AG04449 (cell line): ENCODE results near the gene CSKMT.

ENCODE experiments used
- CTCF ChIA-PET: fragments of 350-600 bp; formaldehyde crosslinking; extraction: SDS; loops from one replicate; lab custom pipeline; 2021; ENCODE audit warnings: antibody characterized with exemption; lab: Yijun Ruan, JAX
- POLR2A ChIA-PET: fragments of 400-600, 350-600 bp; formaldehyde crosslinking; extraction: SDS; loops from one replicate; lab custom pipeline; 2020; ENCODE audit warnings: antibody characterized with exemption, inconsistent platforms; lab: Yijun Ruan, JAX
- DNase-seq: peaks from one replicate; pipeline ENCODE4 v3.0.0-alpha.2; 2010; ENCODE audit warnings: low read depth, low spot score
- H3K4me3 ChIP-seq: 2 replicates; pipeline ENCODE4 v1.5.1; 2011; ENCODE audit warnings: low read depth, mild to moderate bottlenecking, control low read depth, low read length
- TF ChIP-seq, protein P1 (sequence below): IDR thresholded peaks from one replicate; pipeline ENCODE4 v1.5.1; 2011; ENCODE audit warnings: mild to moderate bottlenecking, moderate library complexity, low read length, control low read depth, inconsistent platforms; ENCODE audit not compliant: insufficient read depth; ENCODE audit errors: missing control alignments

CSKMT gene

GRCh38 chr11:62715150-62716130 lies 50.3 kb downstream of the CSKMT start:
- DNase-seq: no peak
- ChIA-PET CTCF (interaction anchor here (0.9 to 1.5 kb wide), 6 partner anchors 9 to 336 kb away, joined by 3 to 5 read pairs (median 3); partner anchors contain the start of gene TMEM179B), POLR2A (interaction anchor here (1.6 kb wide), 1 partner anchor 126 kb away, joined by 5 read pairs; no protein-coding TSS in a partner anchor)
- no peak overlapping the region for H3K4me3 ChIP-seq
- TF ChIP-seq, protein P1, sequence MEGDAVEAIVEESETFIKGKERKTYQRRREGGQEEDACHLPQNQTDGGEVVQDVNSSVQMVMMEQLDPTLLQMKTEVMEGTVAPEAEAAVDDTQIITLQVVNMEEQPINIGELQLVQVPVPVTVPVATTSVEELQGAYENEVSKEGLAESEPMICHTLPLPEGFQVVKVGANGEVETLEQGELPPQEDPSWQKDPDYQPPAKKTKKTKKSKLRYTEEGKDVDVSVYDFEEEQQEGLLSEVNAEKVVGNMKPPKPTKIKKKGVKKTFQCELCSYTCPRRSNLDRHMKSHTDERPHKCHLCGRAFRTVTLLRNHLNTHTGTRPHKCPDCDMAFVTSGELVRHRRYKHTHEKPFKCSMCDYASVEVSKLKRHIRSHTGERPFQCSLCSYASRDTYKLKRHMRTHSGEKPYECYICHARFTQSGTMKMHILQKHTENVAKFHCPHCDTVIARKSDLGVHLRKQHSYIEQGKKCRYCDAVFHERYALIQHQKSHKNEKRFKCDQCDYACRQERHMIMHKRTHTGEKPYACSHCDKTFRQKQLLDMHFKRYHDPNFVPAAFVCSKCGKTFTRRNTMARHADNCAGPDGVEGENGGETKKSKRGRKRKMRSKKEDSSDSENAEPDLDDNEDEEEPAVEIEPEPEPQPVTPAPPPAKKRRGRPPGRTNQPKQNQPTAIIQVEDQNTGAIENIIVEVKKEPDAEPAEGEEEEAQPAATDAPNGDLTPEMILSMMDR: no peak

DNA sequence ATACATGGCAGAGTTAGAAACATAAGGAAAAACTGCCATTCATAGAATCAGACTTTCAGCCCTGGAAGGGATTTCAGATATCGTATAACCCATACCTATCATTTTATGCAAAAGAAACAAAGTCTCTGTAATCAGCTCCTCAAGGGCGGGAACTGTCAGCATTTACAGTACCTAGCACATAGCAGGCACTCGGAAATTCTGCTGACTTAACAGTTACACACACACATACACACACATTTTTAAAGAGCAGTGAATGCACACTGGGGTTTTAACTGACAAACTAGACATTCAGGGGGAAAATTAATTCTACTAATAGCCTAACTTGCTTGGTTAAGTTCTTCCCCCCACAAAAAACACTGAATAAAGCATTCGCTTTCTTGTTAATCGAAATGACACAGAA lies 51.1 kb downstream of the CSKMT start:
- ChIA-PET CTCF (interaction anchor here (0.9 to 1.5 kb wide), 7 partner anchors 8 to 336 kb away, joined by 3 to 5 read pairs (median 3); partner anchors contain the start of gene TMEM179B), POLR2A (no interaction called here)
- DNase-seq: no peak
- TF ChIP-seq, protein P1: no peak
- no peak overlapping the region for H3K4me3 ChIP-seq

GRCh38 chr11:62716816-62717215 lies 51.7 kb downstream of the CSKMT start:
- ChIA-PET CTCF (interaction anchor here (1.0 to 1.5 kb wide), 4 partner anchors 9 to 337 kb away, joined by 3 to 5 read pairs (median 3); partner anchors contain the start of gene TMEM179B), POLR2A (interaction anchor here (1.4 kb wide), 1 partner anchor 11 kb away, joined by 7 read pairs; the partner anchor contains the start of genes HNRNPUL2 and TTC9C)
- DNase-seq: no peak
- H3K4me3 ChIP-seq: no peak overlapping the region
- TF ChIP-seq, protein P1: no peak
